ENCODE results near the gene ECT2.
"Not testable (repeated sequence)": the region's sequence is repeated elsewhere in the genome, so short reads cannot be mapped to it uniquely, and the experiment has no call there.

The ECT2 gene

GRCh38 chr3:172750368-172751174 lies at the start of gene ECT2:
ECT2 (plus strand) TSS chr3:172750726; CDS start chr3:172754531, 3,805 bp downstream.
- peak; percentile 100 for DNase-seq

GRCh38 chr3:172700936-172701455 lies 49.5 kb upstream of the ECT2 start:
- DNase-seq: no peak

GRCh38 chr3:172701751-172702150 lies 48.8 kb upstream of the ECT2 start:
- peak; percentile 40 for DNase-seq

GRCh38 chr3:172702256-172702655 lies 48.3 kb upstream of the ECT2 start:
- DNase-seq: no peak

GRCh38 chr3:172702731-172703130 lies 47.8 kb upstream of the ECT2 start:
- DNase-seq: not testable (repeated sequence)

- no peak for DNase-seq
Observed at GRCh38 chr3:172704001-172704400, 46.5 kb upstream of the ECT2 start.

- no peak for DNase-seq
Observed at GRCh38 chr3:172705170-172705569, 45.4 kb upstream of the ECT2 start.

GRCh38 chr3:172707030-172707429 lies 43.5 kb upstream of the ECT2 start:
- DNase-seq: no peak

GRCh38 chr3:172707967-172708366 lies 42.6 kb upstream of the ECT2 start:
- no peak for DNase-seq

GRCh38 chr3:172708921-172709773 lies 41.4 kb upstream of the ECT2 start:
- DNase-seq: peak; percentile 11

- DNase-seq: peak; percentile 64
Observed at GRCh38 chr3:172709774-172710663, 40.5 kb upstream of the ECT2 start.

- peak; percentile 99 for DNase-seq
Observed at GRCh38 chr3:172710664-172711453, 39.7 kb upstream of the ECT2 start, which contains the start of gene NCEH1. NCEH1 (minus strand) TSS chr3:172711067; CDS start chr3:172710984, 83 bp downstream.

- DNase-seq: peak; percentile 72
Observed at GRCh38 chr3:172711454-172711795, 39.1 kb upstream of the ECT2 start.

GRCh38 chr3:172713316-172713715 lies 37.2 kb upstream of the ECT2 start:
- no peak for DNase-seq

GRCh38 chr3:172716476-172716875 lies 34.0 kb upstream of the ECT2 start:
- no peak for DNase-seq

- DNase-seq: no peak
Observed at GRCh38 chr3:172717493-172718088, 32.9 kb upstream of the ECT2 start.

GRCh38 chr3:172722536-172723040 lies 27.9 kb upstream of the ECT2 start:
- not testable (repeated sequence) for DNase-seq

GRCh38 chr3:172726380-172726779 lies 24.1 kb upstream of the ECT2 start:
- no peak for DNase-seq

GRCh38 chr3:172735014-172735413 lies 15.5 kb upstream of the ECT2 start:
- no peak for DNase-seq

GRCh38 chr3:172739462-172739861 lies 11.1 kb upstream of the ECT2 start:
- DNase-seq: no peak

- DNase-seq: no peak
Observed at GRCh38 chr3:172746475-172746874, 4.1 kb upstream of the ECT2 start.

Data from NCI-H146 (cell line).